Stimulated activated CD4-positive, alpha-beta T cell treated with anti-CD3 and anti-CD28 coated beads, Interleukin-15, amount 100 ng/mL, for 48 hours (primary cell): ENCODE measurements around the gene C15orf62.

Experiments used
- DNase-seq, 2 donors: peaks; one replicate each; pipeline ENCODE4 v3.0.0-alpha.2; 2020; ENCODE audit warnings: low read depth in 2 of 2

Gene C15orf62

GRCh38 chr15:40782609-40783227, 12.9 kb downstream of the C15orf62 start:
- DNase-seq: peak; percentile 64 to 70

DNA sequence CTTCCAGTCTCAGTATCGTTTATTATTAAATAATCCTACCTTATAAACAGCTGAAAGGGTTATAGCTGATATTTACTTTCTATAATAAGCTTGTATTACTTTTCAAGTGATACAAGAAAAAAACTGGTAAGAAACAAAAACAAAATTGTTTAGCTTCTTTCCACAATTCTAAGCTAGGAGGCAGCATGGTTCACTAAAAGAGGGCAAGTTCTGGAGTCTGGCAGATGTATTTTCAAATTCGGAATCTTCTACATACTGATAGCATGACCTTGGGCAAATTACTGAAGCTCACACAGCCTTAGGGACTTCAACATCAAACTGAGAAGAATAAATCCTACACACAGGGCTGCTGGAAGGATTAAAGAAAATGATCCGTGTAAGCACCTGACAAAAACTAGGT, 15.4 kb downstream of the C15orf62 start:
- no peak for DNase-seq

DNA sequence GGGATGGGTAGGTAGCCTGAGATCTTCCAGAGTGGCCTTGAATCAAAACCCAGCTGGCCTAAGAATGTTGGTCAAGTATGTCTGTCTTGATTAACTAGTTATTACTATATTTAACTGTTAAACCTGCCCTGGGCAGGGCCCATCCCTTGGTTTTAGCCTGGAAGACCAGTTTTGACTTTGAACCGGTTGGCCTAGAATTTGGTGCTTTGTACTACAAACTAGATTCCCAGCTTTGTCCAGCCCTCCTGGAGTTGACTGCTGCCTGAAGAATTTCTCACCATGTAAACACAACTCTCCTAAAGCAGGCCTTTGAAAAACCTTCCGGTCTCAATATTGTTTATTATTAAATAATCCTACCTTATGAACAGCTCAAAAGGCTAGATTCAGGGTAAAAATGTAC, 16.0 kb downstream of the C15orf62 start:
- DNase-seq: no peak

- peak; percentile 54 to 58 for DNase-seq
Observed at GRCh38 chr15:40787344-40787841, 17.6 kb downstream of the C15orf62 start.

GRCh38 chr15:40787991-40788390, 18.2 kb downstream of the C15orf62 start:
- DNase-seq: no peak

DNA sequence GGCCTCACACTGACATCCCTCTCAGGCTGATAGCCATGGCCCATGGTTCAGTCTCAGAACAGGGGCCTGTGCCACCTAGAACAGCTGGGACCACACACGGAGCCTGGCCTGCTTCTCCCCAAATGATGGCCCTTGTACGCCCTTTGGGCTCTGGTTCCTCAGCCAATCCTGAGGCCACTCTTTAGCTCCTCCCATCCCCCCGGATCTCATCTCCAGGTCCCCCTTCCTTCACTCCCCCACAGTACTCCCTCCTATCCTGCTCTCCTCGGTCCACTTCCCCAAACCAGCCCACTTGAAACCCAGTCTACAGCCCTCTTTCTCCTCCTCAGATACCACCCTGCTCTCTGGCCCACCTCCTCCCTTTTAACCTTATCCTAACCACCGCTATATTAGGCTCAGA, 19.3 kb downstream of the C15orf62 start:
- no peak for DNase-seq

GRCh38 chr15:40789999-40790398, 20.2 kb downstream of the C15orf62 start:
- DNase-seq: no peak

DNA sequence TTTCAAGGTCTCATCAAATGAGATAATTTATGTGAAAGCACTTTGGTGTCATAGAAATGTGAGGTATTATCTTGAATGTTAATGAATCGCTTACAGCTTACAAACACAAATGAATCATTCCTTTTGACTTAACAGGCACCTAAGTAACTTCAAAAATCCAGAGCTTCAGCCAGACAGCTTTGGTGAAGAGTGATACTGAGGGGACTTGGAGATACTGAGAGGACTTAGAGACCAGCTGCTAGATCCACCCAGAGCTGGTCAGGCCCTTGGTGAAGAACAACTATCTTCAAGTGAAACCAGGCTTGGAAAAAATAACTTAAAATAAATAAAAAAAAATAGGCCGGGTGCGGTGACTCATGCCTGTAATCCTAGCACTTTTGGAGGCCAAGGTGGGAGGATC, 20.9 kb downstream of the C15orf62 start:
- no peak for DNase-seq

GRCh38 chr15:40792394-40792793, 22.6 kb downstream of the C15orf62 start:
- DNase-seq: no peak

GRCh38 chr15:40793216-40793989, 23.6 kb downstream of the C15orf62 start:
- DNase-seq: no peak

DNA sequence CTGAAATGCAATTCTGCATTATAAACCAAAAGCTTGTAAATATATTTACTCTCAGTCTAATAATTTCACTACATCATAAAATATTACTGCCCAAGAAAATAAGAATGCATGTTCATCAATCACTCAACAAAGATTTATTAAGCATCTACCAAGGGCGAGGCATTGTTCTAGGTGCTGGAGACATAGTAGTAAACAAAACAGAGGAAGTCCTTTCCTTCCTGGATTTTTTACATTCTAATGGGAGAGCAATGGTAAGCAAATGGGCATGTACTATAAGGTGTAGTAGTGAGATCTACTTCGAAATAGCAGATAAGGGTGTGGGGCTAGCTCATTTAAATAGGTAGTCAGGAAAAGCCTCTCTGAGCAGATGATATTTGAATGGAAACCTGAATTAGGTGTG, 26.3 kb downstream of the C15orf62 start:
- no peak for DNase-seq

- DNase-seq: no peak
Observed at GRCh38 chr15:40796512-40796911, 26.7 kb downstream of the C15orf62 start.

DNA sequence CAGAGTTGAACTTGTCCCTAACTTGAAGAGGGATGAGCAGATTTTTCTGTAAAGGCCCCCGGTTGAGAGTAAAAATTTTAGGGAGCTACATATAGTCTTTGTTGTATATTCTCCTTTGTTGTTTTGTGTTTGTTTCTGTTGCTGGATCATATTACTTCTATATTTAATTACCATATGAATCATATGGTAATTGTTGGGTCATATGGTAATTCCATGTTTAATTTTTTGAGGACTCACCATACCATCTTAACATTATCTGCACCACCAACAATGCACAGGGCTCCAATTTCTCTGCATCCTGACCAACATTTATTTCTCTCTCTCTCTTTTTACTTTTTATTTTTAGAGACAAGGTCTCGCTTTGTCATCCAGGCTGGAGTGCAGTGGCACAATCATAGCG, 29.7 kb downstream of the C15orf62 start:
- DNase-seq: no peak

GRCh38 chr15:40803076-40803475, 33.3 kb downstream of the C15orf62 start:
- no peak for DNase-seq

GRCh38 chr15:40803688-40804087, 33.9 kb downstream of the C15orf62 start:
- DNase-seq: no peak

GRCh38 chr15:40806672-40807027, 36.9 kb downstream of the C15orf62 start:
- DNase-seq: no peak

GRCh38 chr15:40807028-40807887, 37.5 kb downstream of the C15orf62 start, which contains the start of the genes DNAJC17 and ZFYVE19:
DNAJC17 (minus strand) TSS chr15:40807473; CDS start chr15:40807446, 27 bp downstream.
ZFYVE19 (plus strand) TSS chr15:40807089; CDS start chr15:40807590, 501 bp downstream.
- peak; percentile 92 to 93 for DNase-seq

DNA sequence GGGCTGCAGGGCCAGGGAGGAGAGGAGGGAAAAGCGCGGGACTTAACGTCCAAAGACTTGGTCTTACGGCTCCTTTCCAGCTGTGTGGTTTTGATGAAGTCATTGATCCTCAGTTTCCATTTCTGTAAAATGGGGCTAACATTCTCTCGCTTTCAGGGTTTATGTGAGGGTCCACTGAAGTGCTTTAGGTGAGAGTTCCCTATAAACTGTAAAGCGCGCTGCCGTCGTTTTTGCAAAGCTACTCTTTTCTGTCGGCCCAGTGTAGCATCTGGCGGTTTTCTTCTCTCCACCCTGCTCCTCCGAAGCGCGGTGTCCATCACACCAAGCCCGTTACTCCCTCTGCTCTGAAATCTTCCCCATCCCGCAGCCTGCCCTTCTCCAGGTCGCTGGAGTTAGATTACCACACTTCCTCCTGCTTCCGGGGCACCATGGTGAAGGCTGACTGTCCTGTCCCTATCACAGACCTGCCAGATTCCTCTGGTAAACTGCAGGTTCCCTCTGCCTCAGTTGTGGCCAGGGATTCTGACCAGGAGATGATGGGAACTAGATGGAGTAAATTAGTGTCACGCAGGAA, 38.2 kb downstream of the C15orf62 start:
- DNase-seq: no peak

- no peak for DNase-seq
Observed at GRCh38 chr15:40808861-40809450, 39.2 kb downstream of the C15orf62 start.

GRCh38 chr15:40812721-40813425, 43.1 kb downstream of the C15orf62 start:
- no peak for DNase-seq
